K562 (cell line): ENCODE measurements around the gene HSPA6. TPM values are rescaled to one million over a fixed set of nuclear protein-coding genes. Genes with fewer than 3 reads are reported as not detected.
A peak's percentile ranks its signal among the peaks of the same experiment; 100 is the strongest.
"Not testable (repeated sequence)": the region's sequence is repeated elsewhere in the genome, so short reads cannot be mapped to it uniquely, and the experiment has no call there.

Experiments
- ATAC-seq: fragments of 200-7000 bp; cut with Tn5 transposase; 3 replicates; pipeline ENCODE4 v1.9.1; 2020; ENCODE audit warnings: moderate library complexity
- BruUV-seq: library from RNA; stranded (reverse); fragments of 400-500 nt; replicated peaks from 2 replicates; lab custom pipeline; 2021; lab: Mats Ljungman, UMichigan
- CTCF ChIA-PET: fragments of 300-600 bp; formaldehyde crosslinking; extraction: SDS; loops from one replicate; lab custom pipeline; 2021; ENCODE audit warnings: low intra/inter-chr PET ratio; lab: Yijun Ruan, JAX
- POLR2A ChIA-PET: fragments of 300-600, 350-650 bp; sonication (Branson Sonifier 250); formaldehyde crosslinking; extraction: SDS; loops from one replicate; lab custom pipeline; 2021; ENCODE audit warnings: antibody characterized with exemption, inconsistent platforms; lab: Yijun Ruan, JAX
- DNase-seq, 4 experiments: peaks; one replicate each; pipeline versions ENCODE4 v3.0.0 to v3.0.0-alpha.2; 2011 to 2018; ENCODE audit warnings: low spot score in 3 of 4, mixed read lengths in 3 of 4; ENCODE audit errors: extremely low read depth in 1 of 4
- FAIRE-seq: peaks from 2 replicates; lab custom pipeline; 2011; peaks lifted over from hg19 to GRCh38; lab: Jason Lieb, UNC
- H2AFZ ChIP-seq: 2 replicates; pipeline ENCODE4 v1.6.0; 2011; ENCODE audit warnings: low read depth, low read length, control low read depth, inconsistent platforms
- H3K27ac ChIP-seq: fragments of 200-600 bp; 3 replicates; pipeline ENCODE4 v1.8.0; 2011; ENCODE audit warnings: low read depth, mild to moderate bottlenecking, control low read depth, inconsistent platforms, low read length, moderate library complexity, mixed read lengths; ENCODE audit errors: extremely low read depth
- H3K27me3 ChIP-seq, 2 experiments: fragments of 300-600 bp in 1 of 2; 2 replicates in 1 of 2; 3 replicates in 1 of 2; pipeline versions ENCODE4 v1.6.0 to v1.8.0; 2011; ENCODE audit warnings: inconsistent platforms in 2 of 2, low read length in 2 of 2, mild to moderate bottlenecking in 1 of 2, mixed read lengths in 1 of 2, moderate library complexity in 1 of 2; ENCODE audit not compliant: control insufficient read depth in 2 of 2, insufficient read depth in 2 of 2
- H3K36me3 ChIP-seq: fragments of 300-600 bp; 3 replicates; pipeline ENCODE4 v1.8.0; 2011; ENCODE audit warnings: mild to moderate bottlenecking, low read length, inconsistent platforms; ENCODE audit not compliant: control insufficient read depth, insufficient read depth
- H3K4me1 ChIP-seq, 2 experiments: fragments of 200-600 bp in 1 of 2; replicated peaks in 1 of 2; 2 replicates in 1 of 2; 3 replicates in 1 of 2; pipeline versions ENCODE4 v1.5.1 to v1.8.0; 2011; ENCODE audit warnings: inconsistent platforms in 2 of 2, low read length in 2 of 2, mild to moderate bottlenecking in 1 of 2, mixed read lengths in 1 of 2, moderate library complexity in 1 of 2; ENCODE audit not compliant: control insufficient read depth in 2 of 2, insufficient read depth in 2 of 2
- H3K4me2 ChIP-seq: 2 replicates; pipeline ENCODE4 v1.6.1; 2011; ENCODE audit warnings: low read length, control low read depth, inconsistent platforms, mixed read lengths; ENCODE audit not compliant: insufficient read depth
- H3K4me3 ChIP-seq: fragments of 200-600 bp; sonication (generic), shearing (Covaris generic); 2 replicates; pipeline ENCODE4 v1.5.1; 2016; ENCODE audit warnings: control low read depth, inconsistent platforms
- H3K79me2 ChIP-seq: fragments of 200-600 bp; 3 replicates; pipeline ENCODE4 v1.8.0; 2011; ENCODE audit warnings: low read length, inconsistent platforms; ENCODE audit not compliant: control insufficient read depth, insufficient read depth
- H3K9ac ChIP-seq, 2 experiments: 2 replicates each; pipeline versions ENCODE4 v1.6.0 to v1.6.1; 2011; ENCODE audit warnings: low read depth in 2 of 2, low read length in 2 of 2, control low read depth in 1 of 2, inconsistent platforms in 1 of 2, mild to moderate bottlenecking in 1 of 2, mixed read lengths in 1 of 2; ENCODE audit not compliant: insufficient read depth in 1 of 2
- H3K9me1 ChIP-seq: one replicate; pipeline ENCODE4 v1.6.0; 2011; ENCODE audit warnings: inconsistent platforms, mild to moderate bottlenecking, low read length, moderate library complexity; ENCODE audit not compliant: control insufficient read depth, insufficient read depth
- H3K9me3 ChIP-seq: replicated peaks from 2 replicates; pipeline ENCODE4 v1.5.1; 2011; ENCODE audit warnings: low read depth, low read length, inconsistent platforms; ENCODE audit not compliant: control insufficient read depth, insufficient read depth
- H4K20me1 ChIP-seq: replicated peaks from 2 replicates; pipeline ENCODE4 v1.6.1; 2011; ENCODE audit warnings: low read length, inconsistent platforms, mixed read lengths; ENCODE audit not compliant: control insufficient read depth, insufficient read depth
- CTBP1 ChIP-seq: fragments of 450-650 bp; IDR thresholded peaks from 2 replicates; pipeline ENCODE4 v1.6.1; 2016; ENCODE audit warnings: borderline replicate concordance
- MEIS2 ChIP-seq: fragments of 450-650 bp; IDR thresholded peaks from 2 replicates; pipeline ENCODE4 v1.6.1; 2014; ENCODE audit warnings: mild to moderate bottlenecking; ENCODE audit not compliant: partially characterized antibody
- RAD21 ChIP-seq, 2 experiments: fragments of 250-450 bp in 1 of 2; fragments of 450-650 bp in 1 of 2; sonication (Bioruptor Pico) in 1 of 2; formaldehyde crosslinking in 1 of 2; IDR thresholded peaks in 1 of 2; conservative IDR thresholded peaks in 1 of 2; 2 replicates each; pipeline versions ENCODE4 v1.4.0 to v1.8.0; 2020 to 2022; ENCODE audit warnings: mild to moderate bottlenecking in 2 of 2, moderate library complexity in 1 of 2
- RCOR1 ChIP-seq, 2 experiments: IDR thresholded peaks; 2 replicates each; pipeline ENCODE4 v1.6.1; 2012; ENCODE audit warnings: low read depth in 2 of 2, low read length in 2 of 2, borderline replicate concordance in 1 of 2, improper control_type of control experiment in 1 of 2
- WGBS: fragments of 100-300 bp; shearing (Covaris generic); methylation state at CpG from one replicate; pipeline ENCODE4 v1.1.6; 2016; ENCODE audit warnings: low coverage, mixed read lengths; ENCODE audit not compliant: insufficient coverage; ENCODE audit errors: missing lambda C conversion rate; 5-methylcytosine and 5-hydroxymethylcytosine counted together
- in situ Hi-C: fragments of 300-500 bp; cut with MboI; formaldehyde crosslinking; loops from 4 replicates; pipeline ENCODE4 v1.15.0; 2018; ENCODE audit warnings: inconsistent platforms, mixed read lengths
- intact Hi-C: fragments of 100-400 bp; cut with micrococcal nuclease; formaldehyde crosslinking; loops from 2 replicates; pipeline ENCODE4 v1.14.2; 2022
- polyA plus RNA-seq, 8 experiments: library from polyadenylated mRNA; depleted of rRNA in 4 of 8; stranded (reverse) in 5 of 8; unstranded in 3 of 8; fragments of >200 nt; fragmentation: Nextera tagmentation in 2 of 8; fragmentation: Illumina TruSeq in 1 of 8; extraction: Ambion mirVana in 2 of 8; extraction: Trizol in 1 of 8; gene quantifications; 2 replicates each; pipeline versions ENCODE4 v1.2.1 to v1.2.3, GENCODE V29; 2011 to 2014; ENCODE audit warnings: inconsistent platforms in 1 of 8, missing spikeins in 1 of 8
- total RNA-seq, 7 experiments: library from RNA; depleted of rRNA in 6 of 7; stranded (reverse); fragments of >200 nt in 6 of 7; fragmentation: Illumina TruSeq in 2 of 7; extraction: Trizol in 2 of 7; gene quantifications; 2 replicates each; pipeline versions ENCODE4 v1.2.1 to v1.2.3, GENCODE V29; 2011 to 2021; ENCODE audit warnings: low replicate concordance in 1 of 7
- TF ChIP-seq, protein P1 (sequence below): fragments of 450-650 bp; IDR thresholded peaks from 2 replicates; pipeline ENCODE4 v1.6.1; 2016
- TF ChIP-seq, protein P2 (sequence below), 2 experiments: IDR thresholded peaks in 1 of 2; conservative IDR thresholded peaks in 1 of 2; 2 replicates each; pipeline ENCODE4 v1.6.1; 2016; ENCODE audit warnings: low read depth in 2 of 2, mild to moderate bottlenecking in 1 of 2, missing compliant biosample characterization in 1 of 2, missing genetic modification characterization in 1 of 2, moderate library complexity in 1 of 2

The HSPA6 gene
- total and polyA plus RNA-seq, 9 of the 15 experiments (the other 6 are each of a cell fraction or from before 2014, with no cell fraction given): 0.15 to 10.0 (median 2.4) TPM

DNA sequence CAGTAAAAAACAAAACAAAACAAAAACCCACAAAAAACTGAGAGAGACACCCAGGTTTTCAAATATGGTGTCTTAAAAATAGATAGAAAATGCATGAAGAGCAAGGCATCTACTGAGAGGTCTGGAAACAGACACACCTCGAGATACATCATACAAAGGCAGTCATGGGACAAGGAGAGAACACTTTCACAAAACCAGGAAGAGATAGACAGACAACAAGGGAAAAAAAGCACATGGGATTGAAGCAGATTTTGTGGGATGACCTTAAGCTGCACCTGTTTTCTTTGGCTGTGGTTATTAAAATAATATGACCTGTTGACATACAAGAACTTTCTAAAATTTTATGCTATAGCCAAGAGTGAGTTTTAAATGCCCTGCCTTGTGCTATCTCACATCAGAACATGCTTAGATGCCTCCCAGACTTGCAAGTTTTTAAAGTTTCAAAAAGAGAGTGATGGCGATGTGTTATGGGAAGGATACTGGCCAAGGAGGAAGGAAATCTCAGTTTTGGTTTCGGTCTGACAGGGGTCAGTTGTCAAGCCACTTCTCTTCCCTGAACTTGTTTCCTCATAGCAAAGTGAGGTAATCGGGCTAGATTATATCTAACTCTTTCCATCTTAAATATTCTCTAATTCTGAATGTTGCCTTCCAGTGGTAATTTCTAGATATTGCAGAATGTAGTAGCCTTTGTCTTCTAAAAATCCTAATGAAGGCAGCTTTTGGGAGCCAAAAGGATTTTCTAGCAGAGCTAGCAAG lies 36.8 kb downstream of the HSPA6 start (continued):
- TF ChIP-seq, protein P1, sequence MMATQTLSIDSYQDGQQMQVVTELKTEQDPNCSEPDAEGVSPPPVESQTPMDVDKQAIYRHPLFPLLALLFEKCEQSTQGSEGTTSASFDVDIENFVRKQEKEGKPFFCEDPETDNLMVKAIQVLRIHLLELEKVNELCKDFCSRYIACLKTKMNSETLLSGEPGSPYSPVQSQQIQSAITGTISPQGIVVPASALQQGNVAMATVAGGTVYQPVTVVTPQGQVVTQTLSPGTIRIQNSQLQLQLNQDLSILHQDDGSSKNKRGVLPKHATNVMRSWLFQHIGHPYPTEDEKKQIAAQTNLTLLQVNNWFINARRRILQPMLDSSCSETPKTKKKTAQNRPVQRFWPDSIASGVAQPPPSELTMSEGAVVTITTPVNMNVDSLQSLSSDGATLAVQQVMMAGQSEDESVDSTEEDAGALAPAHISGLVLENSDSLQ: peak; percentile 63; the same call in 1 of the 2 replicates
- peak; percentile 40; the same call in 1 of the 2 replicates for TF ChIP-seq CTBP1
- peak in 1 of 2 experiments; percentile 36; a peak in 2 of 4 replicates for TF ChIP-seq RAD21 (CRISPR knock-in tag; conservative IDR thresholded peaks at IDR 0.05 in 1 of 2, IDR thresholded peaks at IDR 0.05 in 1 of 2)
- TF ChIP-seq MEIS2: peak; percentile 32
- TF ChIP-seq RCOR1 (IDR thresholded peaks at IDR 0.05; ENCODE audit: borderline replicate concordance in 1 of 2, low read depth in 2 of 2, low read length in 2 of 2): peak in 1 of 2 experiments; percentile 83; a peak in 2 of 4 replicates
- TF ChIP-seq, protein P2, sequence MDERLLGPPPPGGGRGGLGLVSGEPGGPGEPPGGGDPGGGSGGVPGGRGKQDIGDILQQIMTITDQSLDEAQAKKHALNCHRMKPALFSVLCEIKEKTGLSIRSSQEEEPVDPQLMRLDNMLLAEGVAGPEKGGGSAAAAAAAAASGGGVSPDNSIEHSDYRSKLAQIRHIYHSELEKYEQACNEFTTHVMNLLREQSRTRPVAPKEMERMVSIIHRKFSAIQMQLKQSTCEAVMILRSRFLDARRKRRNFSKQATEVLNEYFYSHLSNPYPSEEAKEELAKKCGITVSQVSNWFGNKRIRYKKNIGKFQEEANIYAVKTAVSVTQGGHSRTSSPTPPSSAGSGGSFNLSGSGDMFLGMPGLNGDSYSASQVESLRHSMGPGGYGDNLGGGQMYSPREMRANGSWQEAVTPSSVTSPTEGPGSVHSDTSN (CRISPR knock-in tag; IDR thresholded peaks at IDR 0.05; ENCODE audit: low read depth): not testable (repeated sequence)
- TF ChIP-seq, protein P2 (tag; conservative IDR thresholded peaks at IDR 0.05; ENCODE audit: low read depth): peak; percentile 22; the same call in 1 of the 2 replicates

DNA sequence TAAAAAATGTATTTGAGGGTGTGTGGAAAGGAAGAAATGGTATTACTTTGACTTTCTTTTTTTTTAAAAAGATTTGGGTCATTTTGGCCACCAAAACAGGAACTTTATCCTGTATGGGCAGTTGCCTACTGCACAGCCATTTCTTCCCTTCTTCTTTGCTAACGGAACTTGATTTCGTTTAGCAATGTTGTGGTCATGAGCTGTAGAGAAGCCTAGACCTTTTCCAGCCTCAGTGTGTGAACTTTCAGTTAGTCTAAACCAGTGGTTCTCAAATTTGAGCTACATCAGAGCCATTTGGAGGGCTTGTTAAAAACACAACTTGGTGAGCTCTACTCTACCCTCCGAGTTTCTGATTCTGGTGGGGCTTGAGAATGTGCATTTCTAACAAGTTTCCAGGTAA lies 38.1 kb downstream of the HSPA6 start:
- BruUV-seq, H3K9ac ChIP-seq, H3K27me3 ChIP-seq, in situ Hi-C loops, H3K9me3 ChIP-seq, H3K4me3 ChIP-seq, H3K27ac ChIP-seq, DNase-seq, H3K36me3 ChIP-seq, intact Hi-C loops, ATAC-seq, H4K20me1 ChIP-seq, H3K9me1 ChIP-seq, POLR2A ChIA-PET, H3K4me2 ChIP-seq, H3K79me2 ChIP-seq, CTCF ChIA-PET, FAIRE-seq: not testable (repeated sequence)
- WGBS: no CpG with 5 or more reads among the region's 3 CpGs
- H2AFZ ChIP-seq: peak overlapping the region; percentile 77; the same call in 1 of the 2 replicates
- H3K4me1 ChIP-seq: peaks cover 0 to 12% of the 10 kb centered on the region in 2 experiments; a peak in 3 of 5 replicates

DNA sequence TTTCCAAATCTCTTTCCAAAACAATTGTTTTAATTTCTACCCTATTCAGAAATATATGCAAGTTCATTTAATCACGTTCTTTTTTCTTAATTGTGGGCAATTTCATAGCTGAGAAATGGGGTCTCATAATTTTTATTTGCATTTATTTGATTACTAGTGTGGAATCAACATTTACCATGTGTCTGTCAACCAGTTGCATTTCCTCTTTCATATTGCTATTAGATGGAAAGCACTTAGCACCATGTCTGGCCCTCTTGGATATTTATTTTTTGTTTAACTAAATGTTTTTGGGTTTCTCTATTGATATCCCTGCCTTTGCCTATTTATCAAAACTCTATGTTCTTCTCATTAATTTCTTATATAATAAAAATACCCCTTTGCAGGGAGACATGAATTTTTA lies 39.2 kb downstream of the HSPA6 start:
- H3K9me1 ChIP-seq, H3K4me3 ChIP-seq, H3K36me3 ChIP-seq, in situ Hi-C loops, FAIRE-seq, intact Hi-C loops, BruUV-seq, H3K27me3 ChIP-seq, CTCF ChIA-PET, H3K4me2 ChIP-seq, H3K9me3 ChIP-seq, DNase-seq, H4K20me1 ChIP-seq, H3K79me2 ChIP-seq, H3K27ac ChIP-seq, ATAC-seq, POLR2A ChIA-PET: not testable (repeated sequence)
- Histone ChIP-seq H3K9ac (peak overlapping the region in 1 of 2 experiments; percentile 34; a peak in 1 of 4 replicates), H3K4me1 (peaks cover 0 to 13% of the 10 kb centered on the region in 2 experiments; a peak in 4 of 5 replicates), H2AFZ (peak overlapping the region; percentile 77; the same call in 1 of the 2 replicates)
- WGBS: no CpG with 5 or more reads among the region's 1 CpG
